Measurements from ENCODE around the gene SOWAHA. TPM values are rescaled to one million over a fixed set of nuclear protein-coding genes. Genes with fewer than 3 reads are reported as not detected.

The SOWAHA gene
- total RNA-seq, 1 experiment from 2014 or later = not detected

- no peaks in the 10 kb centered on the region for H3K9me3 ChIP-seq (ENCODE audit: control insufficient read depth, insufficient read depth, low read depth, low read length)
- no TSS peak for BruUV-seq (replicated peaks)
- H3K36me3 ChIP-seq (ENCODE audit: control insufficient read depth, insufficient read depth, low read length) = no peaks in the 10 kb centered on the region
- no peak overlapping the region for H3K27ac ChIP-seq (ENCODE audit: low read length)
- CTCF ChIA-PET = no interaction called here
- H3K4me3 ChIP-seq (ENCODE audit: low read depth in 2 of 2, low read length in 2 of 2) = no peak overlapping the region
- POLR2A ChIA-PET = no interaction called here
- in situ Hi-C loops (cut with HindIII; ENCODE audit: low pct_unique_long_range_greater_than_20kb, low sequenced_read_pairs) (no loop called here), intact Hi-C loops (cut with micrococcal nuclease; ENCODE audit: unreplicated experiment) (loop anchor here (10.0 kb wide), 1 partner anchor 440 kb away; no protein-coding TSS in a partner anchor)
- no peaks in the 10 kb centered on the region for H3K27me3 ChIP-seq (ENCODE audit: control insufficient read depth, insufficient read depth, low read length)
- peaks cover 16% of the 10 kb centered on the region for H3K4me1 ChIP-seq (ENCODE audit: control insufficient read depth, insufficient read depth, low read length)
- no peak for TF ChIP-seq POLR2AphosphoS5 (IDR thresholded peaks at IDR 0.05; ENCODE audit: low read depth, low read length)
- TF ChIP-seq SIN3A (IDR thresholded peaks at IDR 0.05; ENCODE audit: borderline replicate concordance, insufficient read depth, low read depth, low read length) = no peak
- no peak for TF ChIP-seq CTCF (IDR thresholded peaks at IDR 0.05)
- TF ChIP-seq REST (IDR thresholded peaks at IDR 0.05; ENCODE audit: insufficient read depth in 1 of 2, low read depth in 2 of 2, low read length in 1 of 2) = no peak
- no peak for TF ChIP-seq TCF7L2 (IDR thresholded peaks at IDR 0.05; ENCODE audit: low read depth, low read length)
- no peak for ATAC-seq
- no peak for DNase-seq (ENCODE audit: low read depth, low spot score)
These were observed 12.1 kb downstream of the SOWAHA start for GRCh38 chr5:132825033-132825833.

- ChIA-PET POLR2A (no interaction called here), CTCF (no interaction called here)
- intact Hi-C loops (cut with micrococcal nuclease; ENCODE audit: unreplicated experiment) (loop anchor here (10.0 kb wide), 1 partner anchor 441 kb away; no protein-coding TSS in a partner anchor), in situ Hi-C loops (cut with HindIII; ENCODE audit: low pct_unique_long_range_greater_than_20kb, low sequenced_read_pairs) (no loop called here)
- Histone ChIP-seq H3K27me3 (ENCODE audit: control insufficient read depth, insufficient read depth, low read length) (no peaks in the 10 kb centered on the region), H3K9me3 (ENCODE audit: control insufficient read depth, insufficient read depth, low read depth, low read length) (no peaks in the 10 kb centered on the region), H3K27ac (ENCODE audit: low read length) (no peak overlapping the region), H3K4me3 (ENCODE audit: low read depth in 2 of 2, low read length in 2 of 2) (no peak overlapping the region), H3K4me1 (ENCODE audit: control insufficient read depth, insufficient read depth, low read length) (peaks cover 9% of the 10 kb centered on the region; the same call in 1 of the 2 replicates), H3K36me3 (ENCODE audit: control insufficient read depth, insufficient read depth, low read length) (no peaks in the 10 kb centered on the region)
- ATAC-seq (no peak), DNase-seq (ENCODE audit: low read depth, low spot score) (no peak)
- TF ChIP-seq REST (IDR thresholded peaks at IDR 0.05; ENCODE audit: insufficient read depth in 1 of 2, low read depth in 2 of 2, low read length in 1 of 2) (no peak), TCF7L2 (IDR thresholded peaks at IDR 0.05; ENCODE audit: low read depth, low read length) (no peak), CTCF (IDR thresholded peaks at IDR 0.05) (no peak), POLR2AphosphoS5 (IDR thresholded peaks at IDR 0.05; ENCODE audit: low read depth, low read length) (no peak), SIN3A (IDR thresholded peaks at IDR 0.05; ENCODE audit: borderline replicate concordance, insufficient read depth, low read depth, low read length) (no peak)
- BruUV-seq (replicated peaks) = no TSS peak
These were observed 12.8 kb downstream of the SOWAHA start for GRCh38 chr5:132825834-132826391.

Data from Panc1 (cell line).